Fibroblast of skin of back (primary cell): ENCODE results near the gene UBE2L3.
"Not testable (repeated sequence)": the region's sequence is repeated elsewhere in the genome, so short reads cannot be mapped to it uniquely, and the experiment has no call there.

Experiments used
- DNase-seq: peaks from one replicate; pipeline ENCODE4 v3.0.0-alpha.2; 2013

The UBE2L3 gene

DNA sequence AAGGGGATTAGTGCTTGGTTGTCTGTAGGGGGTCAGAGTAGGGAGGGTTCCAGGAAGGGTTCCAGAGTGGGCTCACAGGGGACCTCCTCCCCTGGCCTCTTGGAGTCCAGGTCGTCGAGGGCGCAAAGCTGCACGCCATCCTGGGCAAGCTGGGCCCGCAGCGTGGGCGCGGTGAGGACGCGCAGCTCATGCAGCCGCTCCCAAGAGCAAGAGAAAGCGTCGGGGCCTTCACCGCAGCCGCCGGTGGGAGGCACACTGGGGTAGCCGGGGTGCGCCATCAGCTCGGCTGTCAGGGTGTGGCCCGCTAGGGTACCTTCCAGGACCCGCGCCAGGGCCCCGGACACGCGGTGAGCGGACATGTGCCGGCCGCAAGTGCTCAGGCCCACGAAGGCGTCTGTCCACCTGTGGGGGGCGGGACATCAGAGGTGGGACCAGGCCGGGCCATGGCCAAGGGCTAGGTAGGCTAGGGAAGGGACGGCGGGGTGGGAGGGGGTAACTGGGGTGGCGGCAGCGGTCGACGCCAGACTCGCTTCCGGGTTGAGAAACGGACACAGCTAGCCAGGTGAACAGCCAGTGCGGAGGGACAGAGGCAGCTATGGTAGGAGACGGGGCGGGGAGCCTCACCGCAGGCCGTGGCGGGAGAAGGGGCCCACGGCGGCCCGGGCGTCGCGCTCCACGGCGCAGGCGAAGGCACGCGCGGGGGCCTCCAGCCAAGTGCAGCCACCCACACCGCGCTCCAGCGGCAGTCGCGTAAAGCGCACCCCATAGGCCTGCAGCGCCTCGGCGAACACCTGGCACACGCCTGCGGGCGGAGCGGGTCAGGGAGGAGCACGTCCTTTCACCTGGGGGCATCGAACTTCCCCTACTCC, 61.1 kb downstream of the UBE2L3 start:
- DNase-seq: no peak

DNA sequence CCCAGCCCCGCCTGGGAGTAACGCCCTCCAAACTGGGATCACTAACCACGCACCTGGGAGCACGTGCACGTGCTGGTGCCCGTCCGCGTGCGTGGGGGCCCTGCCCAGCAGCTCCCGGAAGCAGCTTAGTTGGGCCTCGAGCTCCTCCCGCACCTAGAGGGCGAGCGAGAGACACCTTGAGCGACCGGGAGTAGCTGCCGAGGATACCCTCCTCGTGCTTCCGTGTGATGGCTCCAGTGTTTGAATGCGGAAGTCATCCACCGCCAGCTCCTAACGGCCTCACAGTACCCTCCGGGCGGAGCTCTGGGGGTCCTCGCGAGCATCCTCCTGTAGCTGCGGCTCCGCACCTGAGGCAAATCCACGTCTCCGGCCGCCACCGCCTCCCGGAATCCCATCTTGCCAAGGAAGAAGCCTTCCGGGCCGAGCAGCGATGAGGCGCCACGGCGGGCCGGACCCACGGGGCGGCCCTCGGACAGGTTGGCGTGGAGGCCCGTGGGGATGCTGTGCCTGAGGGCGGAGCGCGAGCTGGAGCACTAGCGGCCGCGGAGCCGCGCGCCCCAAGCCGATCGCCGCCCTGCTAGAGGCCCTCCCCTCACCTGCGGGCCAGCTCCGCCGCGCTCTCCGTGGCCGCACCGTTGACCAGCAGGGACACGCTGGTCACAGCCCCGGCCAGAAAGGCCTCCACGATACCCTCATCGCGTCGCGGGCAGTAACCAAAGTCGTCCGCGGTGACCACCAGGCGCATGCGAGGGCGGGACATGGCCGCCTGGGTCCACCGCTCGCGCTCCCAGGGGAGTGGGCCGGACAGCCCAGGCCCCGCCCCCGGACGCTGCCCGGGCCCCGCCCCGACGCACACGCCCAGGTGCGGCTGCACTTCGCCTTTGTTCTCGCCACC, 62.0 kb downstream of the UBE2L3 start, which contains the start of gene YDJC:
Gene YDJC (minus strand): TSS at position 768 of the 895 bp plus-strand sequence. CDS start 8 bp downstream, at position 760.
- DNase-seq: peak; percentile 87

DNA sequence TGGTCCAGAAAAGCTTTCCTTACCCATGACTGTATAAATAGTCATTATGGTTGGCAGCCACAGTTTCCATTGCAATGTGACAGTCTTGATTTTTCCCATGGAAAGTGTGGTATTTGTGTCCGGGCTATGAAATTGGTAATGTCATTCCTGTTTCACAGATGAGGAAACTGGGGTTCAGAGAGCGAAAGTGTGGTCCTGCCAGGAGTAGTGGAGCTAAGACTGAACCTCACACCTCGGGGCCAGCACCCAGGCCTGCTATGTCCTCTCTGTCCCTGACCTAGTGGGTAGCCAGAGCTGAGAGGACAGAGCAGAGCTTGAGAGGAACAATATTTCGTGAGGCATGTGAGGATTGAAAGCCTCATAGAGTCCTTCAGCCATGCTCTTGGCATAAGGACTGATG, 63.5 kb downstream of the UBE2L3 start:
- DNase-seq: no peak

GRCh38 chr22:21632237-21632895, 64.9 kb downstream of the UBE2L3 start, which contains the start of gene CCDC116:
Gene CCDC116 (plus strand): TSS chr22:21632760. CDS start chr22:21633182, 422 bp downstream.
- DNase-seq: no peak

DNA sequence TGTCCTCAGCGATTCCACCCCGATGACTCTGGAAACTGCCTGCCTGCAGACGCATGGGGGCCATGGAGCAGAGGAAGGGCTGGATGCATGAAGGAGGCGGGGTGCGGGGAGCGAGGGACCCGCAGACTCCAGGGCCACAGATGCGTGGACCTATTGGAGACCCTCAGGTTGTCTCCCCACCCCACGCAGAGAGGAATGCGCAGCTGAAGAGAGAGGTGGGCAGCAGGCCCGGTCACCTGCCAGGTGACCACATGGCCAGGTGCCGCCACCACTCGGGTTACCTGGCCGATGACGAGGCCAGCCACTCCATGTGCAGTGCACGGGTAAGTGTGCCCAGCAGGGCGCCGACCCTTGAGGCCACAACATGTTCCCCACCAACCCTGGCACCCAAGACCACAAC, 65.4 kb downstream of the UBE2L3 start:
- no peak for DNase-seq

GRCh38 chr22:21633481-21633880, 66.0 kb downstream of the UBE2L3 start:
- no peak for DNase-seq

DNA sequence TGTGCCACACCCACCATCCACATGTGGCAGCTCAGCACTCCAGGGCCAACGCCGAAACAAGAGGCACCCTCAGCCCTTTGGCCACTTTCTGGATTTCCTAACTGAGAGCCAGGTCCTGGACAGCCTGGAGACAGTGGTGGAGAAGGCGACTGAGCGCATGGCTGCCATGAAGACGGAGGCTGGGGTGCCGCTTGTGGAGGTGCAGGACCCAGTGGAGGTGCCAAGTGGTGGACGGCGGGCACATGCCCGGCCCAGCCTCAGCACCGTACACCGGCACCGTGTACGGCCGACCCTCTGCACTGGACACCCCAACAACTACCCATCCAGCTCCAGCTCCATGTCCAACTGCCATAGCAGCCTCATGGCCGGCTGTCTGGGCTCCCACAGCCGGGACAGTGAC, 66.6 kb downstream of the UBE2L3 start:
- no peak for DNase-seq

DNA sequence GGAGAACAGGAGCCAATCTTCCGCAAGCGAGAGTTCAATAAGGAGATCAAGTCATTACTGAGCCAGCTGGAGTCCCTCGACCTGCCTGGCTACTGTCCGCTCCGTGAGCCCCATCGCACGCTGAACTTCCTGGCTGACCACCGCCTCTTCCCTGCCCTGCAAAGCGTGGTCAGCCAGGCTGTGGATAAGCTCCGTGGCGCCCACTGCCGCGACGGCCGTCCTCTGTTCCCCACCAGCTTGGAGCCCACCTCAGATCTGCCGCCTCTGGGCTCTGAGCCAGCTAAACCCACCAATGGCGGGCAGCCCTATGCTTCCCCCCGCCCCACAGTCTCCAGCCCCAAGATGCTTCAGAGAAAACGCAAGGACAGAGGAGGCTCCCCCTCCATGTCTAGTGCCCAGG, 67.3 kb downstream of the UBE2L3 start:
- DNase-seq: no peak

DNA sequence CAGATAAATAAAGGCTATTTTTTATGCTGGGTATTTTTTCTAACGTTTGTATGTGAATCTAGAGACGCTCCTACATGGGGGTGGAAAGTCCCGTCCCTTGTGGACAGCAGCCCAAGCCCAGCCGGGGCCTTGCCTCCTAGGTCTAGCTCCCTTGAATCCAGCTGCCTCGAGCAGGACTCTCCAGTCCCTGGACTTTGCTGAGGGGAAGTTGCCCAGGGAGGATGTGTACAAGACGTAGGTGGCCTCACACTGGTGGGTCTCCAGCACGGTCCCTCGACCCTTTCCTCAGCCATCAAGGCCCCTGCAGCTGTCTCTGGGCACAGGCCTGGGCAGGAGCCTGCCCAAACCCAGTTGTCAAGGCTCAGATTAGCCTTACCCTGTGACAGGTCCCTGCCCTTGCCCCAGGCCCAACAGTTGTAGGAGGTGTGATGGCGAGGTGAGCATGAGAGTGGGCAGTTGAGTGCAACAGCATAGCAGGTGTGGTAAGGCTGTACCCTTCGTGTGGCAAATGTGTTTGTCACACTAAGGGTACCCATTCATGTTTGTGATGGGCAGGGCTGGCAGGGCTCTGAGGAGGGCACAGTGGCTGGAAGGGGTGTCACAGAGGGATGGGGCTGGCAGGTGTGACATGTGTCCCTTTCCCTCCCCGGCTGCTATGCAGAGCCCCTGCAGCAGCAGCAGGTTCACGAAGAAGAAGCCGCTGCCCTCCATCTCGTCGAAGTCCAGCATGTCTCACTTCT, 68.4 kb downstream of the UBE2L3 start:
- DNase-seq: no peak

- no peak for DNase-seq
Observed at GRCh38 chr22:21636629-21637218, 69.2 kb downstream of the UBE2L3 start.

- not testable (repeated sequence) for DNase-seq
Observed at GRCh38 chr22:21637450-21637849, 69.9 kb downstream of the UBE2L3 start.

- no peak for DNase-seq
Observed at GRCh38 chr22:21639359-21639758, 71.8 kb downstream of the UBE2L3 start.

- DNase-seq: no peak
Observed at GRCh38 chr22:21640810-21641209, 73.3 kb downstream of the UBE2L3 start.

DNA sequence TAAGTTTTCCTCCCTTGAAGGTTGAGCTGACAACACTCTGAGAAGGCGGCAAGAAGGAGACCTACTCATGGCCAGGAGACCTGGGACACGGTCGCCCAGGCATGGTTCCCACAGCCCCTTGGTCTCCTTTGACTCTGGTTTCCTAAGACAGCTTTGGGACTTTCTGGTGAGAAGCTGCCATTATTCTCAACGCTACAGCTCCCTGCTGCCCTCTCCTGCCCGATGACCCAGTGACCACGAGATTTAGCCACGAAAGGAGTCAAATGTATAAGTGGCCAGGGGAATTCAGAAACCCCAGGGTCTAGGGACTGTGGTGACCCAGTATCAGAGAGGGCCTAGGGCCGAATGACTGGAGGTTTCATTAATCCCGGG, 73.9 kb downstream of the UBE2L3 start:
- DNase-seq: peak; percentile 63

DNA sequence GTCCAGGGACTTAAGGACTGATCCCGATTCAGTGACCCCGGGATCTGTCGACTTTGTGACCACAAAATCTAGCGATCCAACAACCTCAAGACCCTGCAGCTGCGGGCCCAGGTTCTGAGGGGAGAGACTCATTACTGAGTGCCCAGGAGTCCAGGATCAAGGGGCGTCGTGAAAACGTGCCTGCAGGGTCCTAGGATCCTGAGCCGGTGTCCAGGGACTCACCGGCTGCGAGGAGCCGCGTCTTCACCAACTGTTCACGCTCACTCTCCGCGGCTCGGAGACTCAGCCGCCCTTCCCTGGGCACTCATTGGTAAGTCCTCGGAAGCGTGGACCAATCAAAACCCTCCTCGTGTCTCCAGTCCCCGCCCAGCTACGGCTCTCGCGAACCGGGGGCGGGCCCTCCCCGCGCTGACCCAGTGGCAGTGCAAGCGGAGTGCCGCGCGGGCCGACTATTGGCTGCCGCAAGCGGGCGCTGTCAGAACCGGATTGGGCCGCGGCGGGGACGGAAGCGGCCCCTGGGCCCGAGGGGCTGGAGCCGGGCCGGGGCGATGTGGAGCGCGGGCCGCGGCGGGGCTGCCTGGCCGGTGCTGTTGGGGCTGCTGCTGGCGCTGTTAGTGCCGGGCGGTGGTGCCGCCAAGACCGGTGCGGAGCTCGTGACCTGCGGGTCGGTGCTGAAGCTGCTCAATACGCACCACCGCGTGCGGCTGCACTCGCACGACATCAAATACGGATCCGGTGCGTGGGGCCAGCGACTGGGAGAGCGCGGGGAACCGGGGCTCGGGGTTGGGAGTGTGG, 74.5 kb downstream of the UBE2L3 start, which contains the start of gene SDF2L1:
Gene SDF2L1 (plus strand): TSS at position 514 of the 795 bp plus-strand sequence. CDS start 35 bp downstream, at position 549.
- DNase-seq: peak; percentile 99

DNA sequence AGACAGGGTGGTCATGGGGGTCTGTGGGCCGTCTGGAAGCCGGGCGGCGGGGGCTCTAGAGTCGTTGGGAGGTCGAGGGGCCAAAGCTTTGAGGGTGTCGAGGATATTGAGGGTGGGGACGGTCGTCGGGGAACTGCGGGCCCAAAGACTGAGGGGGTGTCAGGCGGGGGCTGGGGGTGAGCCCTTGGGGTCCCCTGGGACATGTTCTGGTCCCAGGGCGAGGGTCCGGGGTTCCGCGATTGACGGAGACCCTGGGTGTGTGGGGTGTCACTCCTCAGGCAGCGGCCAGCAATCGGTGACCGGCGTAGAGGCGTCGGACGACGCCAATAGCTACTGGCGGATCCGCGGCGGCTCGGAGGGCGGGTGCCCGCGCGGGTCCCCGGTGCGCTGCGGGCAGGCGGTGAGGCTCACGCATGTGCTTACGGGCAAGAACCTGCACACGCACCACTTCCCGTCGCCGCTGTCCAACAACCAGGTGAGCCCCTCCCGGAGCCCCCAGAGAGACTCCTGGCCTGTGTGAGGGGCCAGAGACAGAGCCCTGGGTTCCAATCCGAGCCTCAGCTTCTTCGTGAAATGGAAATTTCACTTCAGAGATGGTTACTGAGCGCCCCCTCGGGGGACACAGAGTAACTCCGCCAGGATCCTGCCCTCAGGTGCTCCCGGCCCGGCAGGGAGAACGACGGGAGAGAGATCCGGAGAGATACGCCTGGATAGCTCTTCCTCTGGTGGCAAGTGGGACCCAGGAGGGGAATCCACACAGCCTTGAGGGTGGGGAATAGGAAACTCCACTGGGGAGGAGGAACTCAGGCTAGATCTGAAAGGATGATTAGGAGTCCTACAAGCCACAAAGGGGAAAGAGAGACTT, 75.3 kb downstream of the UBE2L3 start:
- peak; percentile 56 for DNase-seq

- no peak for DNase-seq
Observed at GRCh38 chr22:21643533-21644357, 76.2 kb downstream of the UBE2L3 start.

DNA sequence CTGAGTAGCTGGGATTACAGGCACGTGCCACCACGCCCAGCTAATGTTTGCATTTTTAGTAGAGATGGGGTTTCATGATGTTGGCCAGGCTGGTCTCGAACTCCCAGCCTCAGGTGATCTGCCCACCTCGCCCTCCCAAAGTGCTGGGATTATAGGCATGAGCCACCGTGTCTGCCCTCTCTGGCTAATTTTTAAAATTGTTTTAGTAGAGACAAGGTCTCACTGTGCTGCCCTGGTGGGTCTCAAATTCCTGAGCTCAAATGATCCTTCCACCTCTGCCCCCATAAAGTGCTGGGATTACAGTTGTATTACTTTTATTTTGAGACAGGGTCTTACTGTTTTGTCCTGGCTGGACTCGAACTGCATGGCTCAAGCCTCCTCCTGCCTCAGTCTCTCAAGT, 78.0 kb downstream of the UBE2L3 start:
- DNase-seq: not testable (repeated sequence)
